ENCODE results near the gene OR4K2. TPM values are rescaled to one million over a fixed set of nuclear protein-coding genes. Genes with fewer than 3 reads are reported as not detected.

Gene OR4K2
- total and polyA plus RNA-seq, 10 donors: not detected

DNA sequence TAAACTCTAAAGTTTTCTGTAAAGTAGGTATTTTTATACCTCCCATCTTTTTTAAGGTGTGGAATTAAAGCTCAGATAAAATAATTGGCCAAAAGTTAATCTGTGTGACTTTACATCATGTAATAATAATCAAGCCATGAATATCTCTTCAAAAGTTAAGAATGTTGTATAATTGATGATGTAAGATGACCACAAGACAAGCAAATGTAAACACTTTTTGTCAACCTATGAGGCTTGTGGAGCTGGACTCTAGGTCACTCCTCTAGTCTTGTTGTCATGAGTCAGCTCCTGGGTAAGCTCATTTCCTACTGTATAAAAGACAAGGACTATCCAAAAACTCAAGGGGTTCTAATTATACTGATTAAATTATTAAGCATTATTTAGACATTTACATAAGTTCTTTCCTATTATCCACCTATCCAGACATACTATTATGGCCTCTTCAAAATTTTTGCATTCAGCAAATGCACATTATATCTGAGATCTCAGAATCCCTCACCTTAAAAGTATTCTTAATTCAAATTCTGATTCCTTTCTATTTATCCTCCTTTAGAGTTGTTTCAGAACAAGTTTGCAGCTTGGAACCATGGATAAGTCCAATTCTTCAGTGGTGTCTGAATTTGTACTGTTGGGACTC lies 45.2 kb downstream of the OR4K2 start, which contains the start of gene OR4K5:
OR4K5 (plus strand) TSS at position 587 of the 637 bp plus-strand sequence; CDS start at position 587, 0 bp downstream.
- no peaks in the 10 kb centered on the region for H3K4me1 ChIP-seq
- DNase-seq: no peak
- no peak within 1 kb of the TSS for H3K4me3 ChIP-seq
- H3K36me3 ChIP-seq: no peaks in the 10 kb centered on the region
- no peaks in the 10 kb centered on the region for H3K27me3 ChIP-seq (replicated peaks in 1 of 7)
- TF ChIP-seq POLR2AphosphoS5 (IDR thresholded peaks at IDR 0.05) (no peak), POLR2A (IDR thresholded peaks at IDR 0.05) (no peak)
- TF ChIP-seq, protein P1, sequence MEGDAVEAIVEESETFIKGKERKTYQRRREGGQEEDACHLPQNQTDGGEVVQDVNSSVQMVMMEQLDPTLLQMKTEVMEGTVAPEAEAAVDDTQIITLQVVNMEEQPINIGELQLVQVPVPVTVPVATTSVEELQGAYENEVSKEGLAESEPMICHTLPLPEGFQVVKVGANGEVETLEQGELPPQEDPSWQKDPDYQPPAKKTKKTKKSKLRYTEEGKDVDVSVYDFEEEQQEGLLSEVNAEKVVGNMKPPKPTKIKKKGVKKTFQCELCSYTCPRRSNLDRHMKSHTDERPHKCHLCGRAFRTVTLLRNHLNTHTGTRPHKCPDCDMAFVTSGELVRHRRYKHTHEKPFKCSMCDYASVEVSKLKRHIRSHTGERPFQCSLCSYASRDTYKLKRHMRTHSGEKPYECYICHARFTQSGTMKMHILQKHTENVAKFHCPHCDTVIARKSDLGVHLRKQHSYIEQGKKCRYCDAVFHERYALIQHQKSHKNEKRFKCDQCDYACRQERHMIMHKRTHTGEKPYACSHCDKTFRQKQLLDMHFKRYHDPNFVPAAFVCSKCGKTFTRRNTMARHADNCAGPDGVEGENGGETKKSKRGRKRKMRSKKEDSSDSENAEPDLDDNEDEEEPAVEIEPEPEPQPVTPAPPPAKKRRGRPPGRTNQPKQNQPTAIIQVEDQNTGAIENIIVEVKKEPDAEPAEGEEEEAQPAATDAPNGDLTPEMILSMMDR (IDR thresholded peaks at IDR 0.05 in 8 of 11, conservative IDR thresholded peaks at IDR 0.05 in 3 of 11): no peak
- intact Hi-C loops (cut with DNase I; ENCODE audit: low total_unique reads): no loop called here
- no peak within 1 kb of the TSS for H3K27ac ChIP-seq
- H3K9me3 ChIP-seq: peaks cover 0 to 10% (median 0%) of the 10 kb centered on the region in 8 donors

DNA sequence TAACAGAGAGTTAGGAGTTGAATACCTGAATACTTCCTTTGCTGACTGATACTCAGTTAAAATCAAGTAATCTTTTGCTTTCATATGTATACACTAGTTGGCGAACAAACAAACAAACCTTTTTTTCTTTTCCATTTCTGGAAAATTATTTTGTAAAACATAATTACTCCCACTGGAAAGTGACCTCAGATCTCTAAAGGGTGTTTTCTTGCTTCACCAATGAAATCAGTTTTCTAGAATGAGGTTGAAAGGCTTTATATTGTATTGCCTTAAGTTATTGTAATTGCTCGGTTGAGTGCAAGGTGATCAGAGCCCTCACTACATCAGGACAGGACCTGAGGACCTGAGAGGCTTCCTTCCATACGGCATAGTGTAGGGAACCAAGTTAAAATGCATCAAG lies 55.7 kb downstream of the OR4K2 start, which contains the start of gene OR4K1:
OR4K1 (plus strand) TSS at position 301 of the 400 bp plus-strand sequence. CDS start 4,750 bp downstream, outside the sequence.
- peaks cover 0 to 8% (median 0%) of the 10 kb centered on the region in 8 donors for H3K9me3 ChIP-seq
- H3K4me3 ChIP-seq: no peak within 1 kb of the TSS
- DNase-seq: no peak
- H3K27ac ChIP-seq: no peak within 1 kb of the TSS
- TF ChIP-seq, protein P1 (IDR thresholded peaks at IDR 0.05 in 8 of 11, conservative IDR thresholded peaks at IDR 0.05 in 3 of 11): no peak
- TF ChIP-seq POLR2AphosphoS5 (IDR thresholded peaks at IDR 0.05): no peak
- no peak for TF ChIP-seq POLR2A (IDR thresholded peaks at IDR 0.05)
- intact Hi-C loops (cut with DNase I; ENCODE audit: low total_unique reads): no loop called here
- no peaks in the 10 kb centered on the region for H3K27me3 ChIP-seq (replicated peaks in 1 of 7)
- no peaks in the 10 kb centered on the region for H3K4me1 ChIP-seq
- WGBS, 5 donors: 57 to 68% (median 62%) methylated on average over 3 of the region's 3 CpGs
- no peaks in the 10 kb centered on the region for H3K36me3 ChIP-seq

Other genes starting within 250 kb of the OR4K2 start
- not detected for gene OR11H2, start 161.3 kb upstream of the OR4K2 start, total RNA-seq
- gene OR11H2, start 161.3 kb upstream of the OR4K2 start, polyA plus RNA-seq: not detected
- gene OR4Q3, start 131.6 kb upstream of the OR4K2 start, total RNA-seq: not detected
- not detected for gene OR4Q3, start 131.6 kb upstream of the OR4K2 start, polyA plus RNA-seq
- not detected for gene OR4M1, start 101.6 kb upstream of the OR4K2 start, total RNA-seq
- gene OR4M1, start 101.6 kb upstream of the OR4K2 start, polyA plus RNA-seq: not detected
- gene OR4N2, start 71.4 kb upstream of the OR4K2 start, total RNA-seq: not detected
- not detected for gene OR4N2, start 71.4 kb upstream of the OR4K2 start, polyA plus RNA-seq
- not detected for gene OR4K5, start 45.5 kb downstream of the OR4K2 start, total RNA-seq
- gene OR4K5, start 45.5 kb downstream of the OR4K2 start, polyA plus RNA-seq: not detected
- not detected for gene OR4K1, start 55.8 kb downstream of the OR4K2 start, total RNA-seq
- not detected for gene OR4K1, start 55.8 kb downstream of the OR4K2 start, polyA plus RNA-seq
- gene OR4K15, start 100.4 kb downstream of the OR4K2 start, total RNA-seq: not detected
- gene OR4K15, start 100.4 kb downstream of the OR4K2 start, polyA plus RNA-seq: not detected
- gene OR4Q2, start 127.0 kb downstream of the OR4K2 start, total RNA-seq: not detected
- gene OR4Q2, start 127.0 kb downstream of the OR4K2 start, polyA plus RNA-seq: not detected
- not detected for gene OR4K14, start 144.2 kb downstream of the OR4K2 start, total RNA-seq
- not detected for gene OR4K14, start 144.2 kb downstream of the OR4K2 start, polyA plus RNA-seq
- gene OR4K13, start 160.9 kb downstream of the OR4K2 start, total RNA-seq: not detected
- not detected for gene OR4K13, start 160.9 kb downstream of the OR4K2 start, polyA plus RNA-seq
- not detected for gene OR4L1, start 184.9 kb downstream of the OR4K2 start, total RNA-seq
- gene OR4L1, start 184.9 kb downstream of the OR4K2 start, polyA plus RNA-seq: not detected
- not detected for gene OR4K17, start 235.6 kb downstream of the OR4K2 start, total RNA-seq
- not detected for gene OR4K17, start 235.6 kb downstream of the OR4K2 start, polyA plus RNA-seq

Measured in spleen (tissue), 11 donors.